K562 (cell line): ENCODE measurements around the gene POLR1A. TPM values are rescaled to one million over a fixed set of nuclear protein-coding genes. Genes with fewer than 3 reads are reported as not detected.
A peak's percentile ranks its signal among the peaks of the same experiment; 100 is the strongest.

Experiments used
- ATAC-seq: fragments of 200-7000 bp; cut with Tn5 transposase; 3 replicates; pipeline ENCODE4 v1.9.1; 2020; ENCODE audit warnings: moderate library complexity
- BruUV-seq: library from RNA; stranded (reverse); fragments of 400-500 nt; replicated peaks from 2 replicates; lab custom pipeline; 2021; lab: Mats Ljungman, UMichigan
- CTCF ChIA-PET: fragments of 300-600 bp; formaldehyde crosslinking; extraction: SDS; loops from one replicate; lab custom pipeline; 2021; ENCODE audit warnings: low intra/inter-chr PET ratio; lab: Yijun Ruan, JAX
- POLR2A ChIA-PET: fragments of 300-600, 350-650 bp; sonication (Branson Sonifier 250); formaldehyde crosslinking; extraction: SDS; loops from one replicate; lab custom pipeline; 2021; ENCODE audit warnings: antibody characterized with exemption, inconsistent platforms; lab: Yijun Ruan, JAX
- DNase-seq, 4 experiments: peaks; one replicate each; pipeline versions ENCODE4 v3.0.0 to v3.0.0-alpha.2; 2011 to 2018; ENCODE audit warnings: low spot score in 3 of 4, mixed read lengths in 3 of 4; ENCODE audit errors: extremely low read depth in 1 of 4
- FAIRE-seq: peaks from 2 replicates; lab custom pipeline; 2011; peaks lifted over from hg19 to GRCh38; lab: Jason Lieb, UNC
- H2AFZ ChIP-seq: 2 replicates; pipeline ENCODE4 v1.6.0; 2011; ENCODE audit warnings: low read depth, low read length, control low read depth, inconsistent platforms
- H3K27ac ChIP-seq: fragments of 200-600 bp; 3 replicates; pipeline ENCODE4 v1.8.0; 2011; ENCODE audit warnings: low read depth, mild to moderate bottlenecking, control low read depth, inconsistent platforms, low read length, moderate library complexity, mixed read lengths; ENCODE audit errors: extremely low read depth
- H3K27me3 ChIP-seq, 2 experiments: fragments of 300-600 bp in 1 of 2; 2 replicates in 1 of 2; 3 replicates in 1 of 2; pipeline versions ENCODE4 v1.6.0 to v1.8.0; 2011; ENCODE audit warnings: inconsistent platforms in 2 of 2, low read length in 2 of 2, mild to moderate bottlenecking in 1 of 2, mixed read lengths in 1 of 2, moderate library complexity in 1 of 2; ENCODE audit not compliant: control insufficient read depth in 2 of 2, insufficient read depth in 2 of 2
- H3K36me3 ChIP-seq: fragments of 300-600 bp; 3 replicates; pipeline ENCODE4 v1.8.0; 2011; ENCODE audit warnings: mild to moderate bottlenecking, low read length, inconsistent platforms; ENCODE audit not compliant: control insufficient read depth, insufficient read depth
- H3K4me1 ChIP-seq, 2 experiments: fragments of 200-600 bp in 1 of 2; replicated peaks in 1 of 2; 2 replicates in 1 of 2; 3 replicates in 1 of 2; pipeline versions ENCODE4 v1.5.1 to v1.8.0; 2011; ENCODE audit warnings: inconsistent platforms in 2 of 2, low read length in 2 of 2, mild to moderate bottlenecking in 1 of 2, mixed read lengths in 1 of 2, moderate library complexity in 1 of 2; ENCODE audit not compliant: control insufficient read depth in 2 of 2, insufficient read depth in 2 of 2
- H3K4me2 ChIP-seq: 2 replicates; pipeline ENCODE4 v1.6.1; 2011; ENCODE audit warnings: low read length, control low read depth, inconsistent platforms, mixed read lengths; ENCODE audit not compliant: insufficient read depth
- H3K4me3 ChIP-seq: fragments of 200-600 bp; sonication (generic), shearing (Covaris generic); 2 replicates; pipeline ENCODE4 v1.5.1; 2016; ENCODE audit warnings: control low read depth, inconsistent platforms
- H3K79me2 ChIP-seq: fragments of 200-600 bp; 3 replicates; pipeline ENCODE4 v1.8.0; 2011; ENCODE audit warnings: low read length, inconsistent platforms; ENCODE audit not compliant: control insufficient read depth, insufficient read depth
- H3K9ac ChIP-seq, 2 experiments: 2 replicates each; pipeline versions ENCODE4 v1.6.0 to v1.6.1; 2011; ENCODE audit warnings: low read depth in 2 of 2, low read length in 2 of 2, control low read depth in 1 of 2, inconsistent platforms in 1 of 2, mild to moderate bottlenecking in 1 of 2, mixed read lengths in 1 of 2; ENCODE audit not compliant: insufficient read depth in 1 of 2
- H3K9me1 ChIP-seq: one replicate; pipeline ENCODE4 v1.6.0; 2011; ENCODE audit warnings: inconsistent platforms, mild to moderate bottlenecking, low read length, moderate library complexity; ENCODE audit not compliant: control insufficient read depth, insufficient read depth
- H3K9me3 ChIP-seq: replicated peaks from 2 replicates; pipeline ENCODE4 v1.5.1; 2011; ENCODE audit warnings: low read depth, low read length, inconsistent platforms; ENCODE audit not compliant: control insufficient read depth, insufficient read depth
- H4K20me1 ChIP-seq: replicated peaks from 2 replicates; pipeline ENCODE4 v1.6.1; 2011; ENCODE audit warnings: low read length, inconsistent platforms, mixed read lengths; ENCODE audit not compliant: control insufficient read depth, insufficient read depth
- CBX3 ChIP-seq, 2 experiments: IDR thresholded peaks; 1 replicate in 1 of 2; 2 replicates in 1 of 2; pipeline ENCODE4 v1.6.1; 2012; ENCODE audit warnings: inconsistent platforms in 2 of 2, low read length in 2 of 2, borderline replicate concordance in 1 of 2, control low read depth in 1 of 2
- ETV5 ChIP-seq: sonication (generic); formaldehyde crosslinking; IDR thresholded peaks from 2 replicates; pipeline ENCODE4 v1.4.0; 2020; ENCODE audit warnings: low read depth, mild to moderate bottlenecking, missing genetic modification reagents
- FOXO4 ChIP-seq: fragments of 450-650 bp; formaldehyde crosslinking; IDR thresholded peaks from 2 replicates; pipeline ENCODE4 v1.4.0; 2020; ENCODE audit warnings: mild to moderate bottlenecking, moderate library complexity
- HNRNPK ChIP-seq: fragments of 200-400 bp; formaldehyde crosslinking; IDR thresholded peaks from one replicate; pipeline ENCODE4 v1.6.1; 2018; ENCODE audit warnings: mild to moderate bottlenecking, low read depth, low read length; ENCODE audit not compliant: poor library complexity, severe bottlenecking
- HNRNPLL ChIP-seq: fragments of 200-400 bp; formaldehyde crosslinking; IDR thresholded peaks from 2 replicates; pipeline ENCODE4 v1.6.1; 2017; ENCODE audit warnings: low read length, low read depth, mild to moderate bottlenecking; ENCODE audit not compliant: poor library complexity, severe bottlenecking
- HOXB6 ChIP-seq: fragments of 250-450 bp; sonication (Bioruptor Pico); IDR thresholded peaks from 2 replicates; pipeline ENCODE4 v1.5.1; 2022; ENCODE audit warnings: mild to moderate bottlenecking, borderline replicate concordance
- JUND ChIP-seq, 2 experiments: IDR thresholded peaks; 2 replicates in 1 of 2; 3 replicates in 1 of 2; pipeline ENCODE4 v1.6.1; 2011; ENCODE audit warnings: borderline replicate concordance in 2 of 2, low read depth in 2 of 2, low read length in 2 of 2, improper control_type of control experiment in 1 of 2, missing biosample characterization in 1 of 2, missing genetic modification characterization in 1 of 2, missing genetic modification reagents in 1 of 2
- MLLT1 ChIP-seq, 2 experiments: fragments of 450-650 bp; IDR thresholded peaks; 2 replicates each; pipeline ENCODE4 v1.6.1; 2016
- PCBP2 ChIP-seq: fragments of 200-400 bp; formaldehyde crosslinking; IDR thresholded peaks from 2 replicates; pipeline ENCODE4 v1.6.1; 2018; ENCODE audit warnings: low read length, low read depth, mild to moderate bottlenecking, moderate library complexity; ENCODE audit not compliant: poor library complexity, severe bottlenecking
- RBM34 ChIP-seq: fragments of 200-400 bp; formaldehyde crosslinking; IDR thresholded peaks from 2 replicates; pipeline ENCODE4 v1.6.1; 2018; ENCODE audit warnings: low read length, borderline replicate concordance; ENCODE audit not compliant: insufficient read depth
- RFX1 ChIP-seq: fragments of 450-650 bp; IDR thresholded peaks from 2 replicates; pipeline ENCODE4 v1.6.1; 2016; ENCODE audit warnings: mild to moderate bottlenecking, moderate library complexity
- SMARCB1 ChIP-seq: IDR thresholded peaks from 2 replicates; pipeline ENCODE4 v1.6.1; 2011; ENCODE audit warnings: improper control_type of control experiment, low read depth; ENCODE audit not compliant: insufficient read length
- YY1 ChIP-seq, 3 experiments: IDR thresholded peaks; 2 replicates each; pipeline ENCODE4 v1.6.1; 2011; ENCODE audit warnings: low read length in 2 of 3, mild to moderate bottlenecking in 2 of 3, moderate library complexity in 2 of 3, borderline replicate concordance in 1 of 3, control low read depth in 1 of 3, low read depth in 1 of 3; ENCODE audit not compliant: insufficient read depth in 3 of 3, insufficient replicate concordance in 2 of 3, control insufficient read depth in 1 of 3, insufficient read length in 1 of 3; ENCODE audit errors: extremely low read depth in 1 of 3
- ZNF174 ChIP-seq: fragments of 250-450 bp; sonication (Bioruptor Pico); IDR thresholded peaks from 2 replicates; pipeline ENCODE4 v1.4.0; 2020; ENCODE audit warnings: mild to moderate bottlenecking
- ZNF583 ChIP-seq: fragments of 250-450 bp; sonication (Bioruptor Pico); IDR thresholded peaks from 2 replicates; pipeline ENCODE4 v1.4.0; 2020
- ZZZ3 ChIP-seq: fragments of 450-650 bp; IDR thresholded peaks from 2 replicates; pipeline ENCODE4 v1.6.1; 2016; ENCODE audit warnings: antibody characterized with exemption, mild to moderate bottlenecking, moderate library complexity
- WGBS: fragments of 100-300 bp; shearing (Covaris generic); methylation state at CpG from one replicate; pipeline ENCODE4 v1.1.6; 2016; ENCODE audit warnings: low coverage, mixed read lengths; ENCODE audit not compliant: insufficient coverage; ENCODE audit errors: missing lambda C conversion rate; 5-methylcytosine and 5-hydroxymethylcytosine counted together
- in situ Hi-C: fragments of 300-500 bp; cut with MboI; formaldehyde crosslinking; loops from 4 replicates; pipeline ENCODE4 v1.15.0; 2018; ENCODE audit warnings: inconsistent platforms, mixed read lengths
- intact Hi-C: fragments of 100-400 bp; cut with micrococcal nuclease; formaldehyde crosslinking; loops from 2 replicates; pipeline ENCODE4 v1.14.2; 2022
- polyA plus RNA-seq, 8 experiments: library from polyadenylated mRNA; depleted of rRNA in 4 of 8; stranded (reverse) in 5 of 8; unstranded in 3 of 8; fragments of >200 nt; fragmentation: Nextera tagmentation in 2 of 8; fragmentation: Illumina TruSeq in 1 of 8; extraction: Ambion mirVana in 2 of 8; extraction: Trizol in 1 of 8; gene quantifications; 2 replicates each; pipeline versions ENCODE4 v1.2.1 to v1.2.3, GENCODE V29; 2011 to 2014; ENCODE audit warnings: inconsistent platforms in 1 of 8, missing spikeins in 1 of 8
- total RNA-seq, 7 experiments: library from RNA; depleted of rRNA in 6 of 7; stranded (reverse); fragments of >200 nt in 6 of 7; fragmentation: Illumina TruSeq in 2 of 7; extraction: Trizol in 2 of 7; gene quantifications; 2 replicates each; pipeline versions ENCODE4 v1.2.1 to v1.2.3, GENCODE V29; 2011 to 2021; ENCODE audit warnings: low replicate concordance in 1 of 7

Gene POLR1A
- total and polyA plus RNA-seq, 9 of the 15 experiments (the other 6 are each of a cell fraction or from before 2014, with no cell fraction given), result 3.0 to 72.1 (median 21.8) TPM

- TF ChIP-seq PCBP2 (no peak), JUND (IDR thresholded peaks at IDR 0.05; ENCODE audit: borderline replicate concordance, low read depth, low read length) (no peak), JUND (tag; IDR thresholded peaks at IDR 0.05; ENCODE audit: borderline replicate concordance, low read depth, low read length) (no peak), RFX1 (no peak), CBX3 (IDR thresholded peaks at IDR 0.05; ENCODE audit: borderline replicate concordance in 1 of 2, low read length in 2 of 2) (peak in 1 of 2 experiments; percentile 95; a peak in 2 of 3 replicates), HNRNPK (no peak), ZNF174 (no peak), ETV5 (CRISPR knock-in tag) (no peak), ZZZ3 (no peak)
These were observed 91.2 kb downstream of the POLR1A start (continued) for GRCh38 chr2:86014493-86014892.

- H3K79me2 ChIP-seq, result no peaks in the 10 kb centered on the region
- WGBS, result 41% methylated on average over 6 of the region's 9 CpGs
- no TSS peak for BruUV-seq
- ChIA-PET CTCF (no interaction called here), POLR2A (interaction anchor here (0.6 kb wide), 1 partner anchor 24 kb away, joined by 3 read pairs; no protein-coding TSS in a partner anchor)
- no peak overlapping the region for H3K4me3 ChIP-seq
- FAIRE-seq, result no peak
- no peaks in the 10 kb centered on the region for H3K27me3 ChIP-seq
- in situ Hi-C loops (no loop called here), intact Hi-C loops (no loop called here)
- H3K9ac ChIP-seq, result peak overlapping the region in 1 of 2 experiments; percentile 43; a peak in 2 of 4 replicates
- H4K20me1 ChIP-seq, result no peaks in the 10 kb centered on the region
- no peaks in the 10 kb centered on the region for H3K36me3 ChIP-seq
- H3K9me1 ChIP-seq, result no peaks in the 10 kb centered on the region
- peak; percentile 37 for ATAC-seq
- H3K27ac ChIP-seq, result no peak overlapping the region
- no peak overlapping the region for H2AFZ ChIP-seq
- H3K4me1 ChIP-seq, result peaks cover 6 to 16% of the 10 kb centered on the region in 2 experiments; a peak in 4 of 5 replicates
- no peak overlapping the region for H3K4me2 ChIP-seq
- peaks cover 9% of the 10 kb centered on the region for H3K9me3 ChIP-seq
- DNase-seq, result no peak
- no peak for TF ChIP-seq MLLT1 (IDR thresholded peaks at IDR 0.05)
- no peak for TF ChIP-seq HOXB6 (CRISPR knock-in tag)
- TF ChIP-seq RBM34, result no peak
- TF ChIP-seq SMARCB1, result no peak
- no peak for TF ChIP-seq HNRNPLL
- no peak for TF ChIP-seq YY1 (IDR thresholded peaks at IDR 0.05; ENCODE audit: borderline replicate concordance in 1 of 3, control insufficient read depth in 1 of 3, extremely low read depth in 1 of 3, insufficient read depth in 3 of 3, insufficient read length in 1 of 3, insufficient replicate concordance in 2 of 3, low read depth in 1 of 3, low read length in 2 of 3)
- TF ChIP-seq ZNF583, result no peak
- no peak for TF ChIP-seq FOXO4 (CRISPR knock-in tag)
These were observed 93.5 kb downstream of the POLR1A start for GRCh38 chr2:86012007-86012712.
